B cell (primary cell): ENCODE results near the gene KYAT1.

ENCODE experiments used
- EZH2 ChIP-seq: IDR thresholded peaks from 2 replicates; pipeline ENCODE4 v1.6.1; 2012; ENCODE audit warnings: borderline replicate concordance, low read depth, mild to moderate bottlenecking, moderate library complexity, low read length; ENCODE audit not compliant: insufficient read depth, poor library complexity, severe bottlenecking
- TF ChIP-seq, protein P1 (sequence below): fragments of 200-600 bp; IDR thresholded peaks from one replicate; pipeline ENCODE4 v1.8.0; 2022; ENCODE audit warnings: antibody characterized with exemption, mild to moderate bottlenecking

DNA sequence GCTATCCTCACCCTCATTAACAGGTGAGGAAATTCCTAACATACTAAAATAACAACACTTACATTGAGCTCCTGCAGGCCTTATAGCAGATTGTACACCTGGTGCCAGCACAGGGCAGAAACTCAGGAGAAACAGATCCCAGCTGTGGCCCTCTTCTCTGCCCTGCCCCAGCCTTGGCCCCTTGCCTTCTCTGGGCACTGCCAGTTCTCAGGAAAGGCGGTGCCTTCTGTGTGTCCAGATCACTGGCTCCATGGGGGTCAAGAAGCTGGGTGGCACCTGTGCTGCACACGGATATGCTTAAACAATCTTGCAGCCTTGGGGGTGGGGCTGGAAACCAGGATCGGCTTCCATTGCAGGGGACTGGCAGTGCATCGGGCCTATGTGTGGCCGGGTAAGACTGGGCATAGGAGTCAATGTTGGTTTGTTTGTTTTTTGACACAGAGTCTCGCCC, 19.3 kb downstream of the KYAT1 start:
- TF ChIP-seq, protein P1, sequence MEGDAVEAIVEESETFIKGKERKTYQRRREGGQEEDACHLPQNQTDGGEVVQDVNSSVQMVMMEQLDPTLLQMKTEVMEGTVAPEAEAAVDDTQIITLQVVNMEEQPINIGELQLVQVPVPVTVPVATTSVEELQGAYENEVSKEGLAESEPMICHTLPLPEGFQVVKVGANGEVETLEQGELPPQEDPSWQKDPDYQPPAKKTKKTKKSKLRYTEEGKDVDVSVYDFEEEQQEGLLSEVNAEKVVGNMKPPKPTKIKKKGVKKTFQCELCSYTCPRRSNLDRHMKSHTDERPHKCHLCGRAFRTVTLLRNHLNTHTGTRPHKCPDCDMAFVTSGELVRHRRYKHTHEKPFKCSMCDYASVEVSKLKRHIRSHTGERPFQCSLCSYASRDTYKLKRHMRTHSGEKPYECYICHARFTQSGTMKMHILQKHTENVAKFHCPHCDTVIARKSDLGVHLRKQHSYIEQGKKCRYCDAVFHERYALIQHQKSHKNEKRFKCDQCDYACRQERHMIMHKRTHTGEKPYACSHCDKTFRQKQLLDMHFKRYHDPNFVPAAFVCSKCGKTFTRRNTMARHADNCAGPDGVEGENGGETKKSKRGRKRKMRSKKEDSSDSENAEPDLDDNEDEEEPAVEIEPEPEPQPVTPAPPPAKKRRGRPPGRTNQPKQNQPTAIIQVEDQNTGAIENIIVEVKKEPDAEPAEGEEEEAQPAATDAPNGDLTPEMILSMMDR, result no peak
- no peak for TF ChIP-seq EZH2
